PC-9 (cell line): ENCODE data around the gene CRADD. TPM values are rescaled to one million over a fixed set of nuclear protein-coding genes. Genes with fewer than 3 reads are reported as not detected.

Experiments used
- BruUV-seq: library from RNA; stranded (reverse); fragments of 400-500 nt; replicated peaks from 2 replicates; lab custom pipeline; 2021; lab: Mats Ljungman, UMichigan
- CTCF ChIA-PET: fragments of 300-600 bp; sonication (Branson Sonifier 250); formaldehyde crosslinking; loops from one replicate; lab custom pipeline; 2022; ENCODE audit warnings: antibody characterized with exemption; lab: Charles Lee
- POLR2A ChIA-PET: fragments of 300-600 bp; sonication (Branson Sonifier 250); formaldehyde crosslinking; loops from one replicate; lab custom pipeline; 2022; ENCODE audit warnings: antibody characterized with exemption; ENCODE audit not compliant: unreplicated experiment; lab: Charles Lee
- DNase-seq, 2 experiments: peaks; one replicate each; pipeline versions ENCODE4 v3.0.0 to v3.0.0-alpha.2; 2015 to 2022; ENCODE audit warnings: mixed read lengths in 1 of 2
- H2AFZ ChIP-seq: fragments of 200-600 bp; sonication (generic); 2 replicates; pipeline ENCODE4 v1.8.1; 2017; ENCODE audit warnings: antibody characterized with exemption
- H3F3A ChIP-seq: fragments of 200-600 bp; sonication (generic); 2 replicates; pipeline ENCODE4 v1.8.1; 2017; ENCODE audit warnings: antibody characterized with exemption, mild to moderate bottlenecking, low read depth; ENCODE audit not compliant: insufficient read depth
- H3K27ac ChIP-seq: fragments of 200-600 bp; sonication (generic); 2 replicates; pipeline ENCODE4 v1.6.1; 2016; ENCODE audit warnings: mixed run types
- H3K27me3 ChIP-seq: fragments of 200-600 bp; sonication (generic); 2 replicates; pipeline ENCODE4 v1.6.1; 2016; ENCODE audit warnings: low read depth, mixed run types; ENCODE audit not compliant: insufficient read depth
- H3K36me3 ChIP-seq: fragments of 200-600 bp; sonication (generic); 2 replicates; pipeline ENCODE4 v1.6.1; 2016; ENCODE audit warnings: low read depth, mixed run types
- H3K4me1 ChIP-seq: fragments of 200-600 bp; sonication (generic); replicated peaks from 2 replicates; pipeline ENCODE4 v1.6.1; 2016; ENCODE audit warnings: mixed run types; ENCODE audit not compliant: insufficient read depth
- H3K4me2 ChIP-seq: fragments of 200-600 bp; sonication (generic); 2 replicates; pipeline ENCODE4 v1.6.1; 2017; ENCODE audit warnings: mixed run types
- H3K4me3 ChIP-seq: fragments of 200-600 bp; sonication (generic); 2 replicates; pipeline ENCODE4 v1.6.1; 2016; ENCODE audit warnings: mixed run types
- H3K79me2 ChIP-seq: fragments of 200-600 bp; sonication (generic); 2 replicates; pipeline ENCODE4 v1.6.1; 2017; ENCODE audit warnings: low read depth, mixed run types
- H3K9me2 ChIP-seq: fragments of 200-600 bp; sonication (generic); 2 replicates; pipeline ENCODE4 v1.8.1; 2017; ENCODE audit warnings: mild to moderate bottlenecking; ENCODE audit not compliant: insufficient read depth
- H3K9me3 ChIP-seq: fragments of 200-600 bp; sonication (generic); 2 replicates; pipeline ENCODE4 v1.8.1; 2016; ENCODE audit warnings: low read depth; ENCODE audit not compliant: insufficient read depth
- H4K20me1 ChIP-seq: fragments of 200-600 bp; sonication (generic); 2 replicates; pipeline ENCODE4 v1.8.1; 2017; ENCODE audit not compliant: insufficient read depth
- CTCF ChIP-seq: fragments of 200-600 bp; sonication (generic); conservative IDR thresholded peaks from 2 replicates; pipeline ENCODE4 v1.6.1; 2017; ENCODE audit warnings: mixed run types, antibody characterized with exemption, mild to moderate bottlenecking, moderate library complexity
- EZH2 ChIP-seq: fragments of 200-600 bp; sonication (generic); IDR thresholded peaks from 2 replicates; pipeline ENCODE4 v1.8.0; 2017; ENCODE audit warnings: antibody characterized with exemption, low read depth
- intact Hi-C: fragments of 100-400 bp; cut with micrococcal nuclease; formaldehyde crosslinking; loops from one replicate; pipeline ENCODE4 v1.10.0; 2022; ENCODE audit not compliant: unreplicated experiment
- total RNA-seq: library from RNA; stranded (reverse); gene quantifications from 2 replicates; pipeline ENCODE4 v1.2.3, GENCODE V29; 2021

CRADD gene
- total RNA-seq, 1 experiment from 2014 or later: 7.6 TPM

DNA sequence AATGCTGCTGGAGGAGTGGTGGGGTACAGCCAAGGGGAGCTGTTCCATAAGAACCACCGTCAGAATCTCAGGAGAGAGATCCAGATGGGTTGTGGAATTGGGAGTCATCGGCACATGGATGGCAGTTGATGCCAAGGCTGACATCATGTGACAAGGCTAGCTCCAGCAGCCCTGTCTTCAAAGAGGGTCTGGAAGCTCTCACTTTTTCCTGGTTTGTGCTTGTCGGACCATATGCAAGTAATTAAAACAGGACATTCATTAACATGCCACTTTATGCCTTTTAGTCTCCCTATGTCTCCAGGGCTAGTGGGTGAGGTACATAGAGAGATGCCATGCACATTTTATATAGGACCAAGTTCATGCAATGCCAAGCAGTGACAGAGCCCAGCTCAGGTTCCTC is 211.8 kb downstream of the CRADD start:
- Histone ChIP-seq H3K9me3 (no peaks in the 10 kb centered on the region), H3K4me2 (no peak overlapping the region), H3K9me2 (no peaks in the 10 kb centered on the region), H2AFZ (no peak overlapping the region), H4K20me1 (no peaks in the 10 kb centered on the region), H3K79me2 (no peaks in the 10 kb centered on the region), H3K36me3 (no peaks in the 10 kb centered on the region), H3F3A (no peaks in the 10 kb centered on the region), H3K27me3 (no peaks in the 10 kb centered on the region), H3K27ac (no peak overlapping the region), H3K4me1 (peaks cover 8% of the 10 kb centered on the region), H3K4me3 (no peak overlapping the region)
- intact Hi-C loops: loop anchor here (5.0 kb wide), 2 partner anchors 102 to 317 kb away; partner anchors contain the start of gene SOCS2
- ChIA-PET CTCF (no interaction called here), POLR2A (no interaction called here)
- BruUV-seq: no TSS peak
- TF ChIP-seq EZH2 (no peak), CTCF (no peak)
- no peak for DNase-seq

- Histone ChIP-seq H3K27ac (no peak overlapping the region), H2AFZ (no peak overlapping the region), H3K4me3 (no peak overlapping the region), H3F3A (no peaks in the 10 kb centered on the region), H3K4me1 (peaks cover 8% of the 10 kb centered on the region), H3K4me2 (no peak overlapping the region), H3K36me3 (no peaks in the 10 kb centered on the region), H3K27me3 (no peaks in the 10 kb centered on the region), H3K9me3 (no peaks in the 10 kb centered on the region), H4K20me1 (no peaks in the 10 kb centered on the region), H3K79me2 (no peaks in the 10 kb centered on the region), H3K9me2 (no peaks in the 10 kb centered on the region)
- ChIA-PET POLR2A (no interaction called here), CTCF (interaction anchor here (0.6 kb wide), 1 partner anchor 902 kb away, joined by 4 read pairs; no protein-coding TSS in a partner anchor)
- no peak for DNase-seq
- TF ChIP-seq CTCF (no peak), EZH2 (no peak)
- BruUV-seq: no TSS peak
- intact Hi-C loops: loop anchor here (5.0 kb wide), 2 partner anchors 102 to 317 kb away; partner anchors contain the start of gene SOCS2
These were observed 212.5 kb downstream of the CRADD start for GRCh38 chr12:93889516-93890212.

- intact Hi-C loops: no loop called here
- BruUV-seq: no TSS peak
- Histone ChIP-seq H2AFZ (no peak overlapping the region), H3K79me2 (no peaks in the 10 kb centered on the region), H3K4me2 (no peak overlapping the region), H3K36me3 (no peaks in the 10 kb centered on the region), H4K20me1 (no peaks in the 10 kb centered on the region), H3K27me3 (no peaks in the 10 kb centered on the region), H3K4me1 (no peaks in the 10 kb centered on the region), H3K9me3 (no peaks in the 10 kb centered on the region), H3K9me2 (no peaks in the 10 kb centered on the region), H3K27ac (no peak overlapping the region), H3F3A (no peaks in the 10 kb centered on the region), H3K4me3 (no peak overlapping the region)
- CTCF ChIA-PET: no interaction called here
- DNase-seq: no peak
- TF ChIP-seq EZH2 (no peak), CTCF (no peak)
- POLR2A ChIA-PET: no interaction called here
These were observed 215.5 kb downstream of the CRADD start for GRCh38 chr12:93892423-93893268.
